NCI-H146 (cell line): ENCODE measurements around the gene ITGB3.

ENCODE experiments used
- DNase-seq: peaks from one replicate; lab custom pipeline; 2025; lab: John Stamatoyannopoulos, UW

The ITGB3 gene

GRCh38 chr17:47299239-47299910, 45.7 kb downstream of the ITGB3 start:
- DNase-seq, result no peak

GRCh38 chr17:47300718-47301117, 47.1 kb downstream of the ITGB3 start:
- no peak for DNase-seq

- DNase-seq, result no peak
These were observed 47.5 kb downstream of the ITGB3 start for GRCh38 chr17:47301161-47301560.

GRCh38 chr17:47301831-47302230, 48.2 kb downstream of the ITGB3 start:
- no peak for DNase-seq

GRCh38 chr17:47304186-47304585, 50.6 kb downstream of the ITGB3 start:
- no peak for DNase-seq

GRCh38 chr17:47305302-47305923, 51.8 kb downstream of the ITGB3 start:
- DNase-seq, result no peak

- peak; percentile 94 for DNase-seq
These were observed 56.6 kb downstream of the ITGB3 start for GRCh38 chr17:47310186-47310733.

- DNase-seq, result no peak
These were observed 57.8 kb downstream of the ITGB3 start for GRCh38 chr17:47311420-47311819.

- DNase-seq, result peak; percentile 67
These were observed 62.0 kb downstream of the ITGB3 start for GRCh38 chr17:47315451-47316266.

- DNase-seq, result no peak
These were observed 62.7 kb downstream of the ITGB3 start for GRCh38 chr17:47316311-47316710.

GRCh38 chr17:47317119-47317518, 63.5 kb downstream of the ITGB3 start:
- DNase-seq, result no peak

GRCh38 chr17:47318197-47318918, 64.7 kb downstream of the ITGB3 start:
- DNase-seq, result no peak

GRCh38 chr17:47320879-47321502, 67.4 kb downstream of the ITGB3 start:
- no peak for DNase-seq

- peak; percentile 95 for DNase-seq
These were observed 70.0 kb downstream of the ITGB3 start, which contains the start of gene EFCAB13 for GRCh38 chr17:47323382-47324223. EFCAB13 (plus strand) TSS chr17:47323955; CDS start chr17:47328354, 4,399 bp downstream.

- peak; percentile 81 for DNase-seq
These were observed 70.8 kb downstream of the ITGB3 start for GRCh38 chr17:47324224-47325020.

- no peak for DNase-seq
These were observed 71.5 kb downstream of the ITGB3 start for GRCh38 chr17:47325176-47325575.

GRCh38 chr17:47330548-47330947, 76.9 kb downstream of the ITGB3 start:
- no peak for DNase-seq

- no peak for DNase-seq
These were observed 78.7 kb downstream of the ITGB3 start for GRCh38 chr17:47332287-47332686.

GRCh38 chr17:47335101-47335936, 81.7 kb downstream of the ITGB3 start:
- DNase-seq, result no peak
